ENCODE results near the gene TSPAN14. TPM values are rescaled to one million over a fixed set of nuclear protein-coding genes. Genes with fewer than 3 reads are reported as not detected.
"Not testable (repeated sequence)": the region's sequence is repeated elsewhere in the genome, so short reads cannot be mapped to it uniquely, and the experiment has no call there.

TSPAN14 gene
- total RNA-seq, result 178 and 181 TPM in 2 replicates

- intact Hi-C loops (cut with micrococcal nuclease), result loop anchor here (1.0 to 10.0 kb wide), 6 partner anchors 34 to 1109 kb away; partner anchors contain the start of genes PPIF, PRXL2A and ZCCHC24
These were observed at the start of gene TSPAN14 for GRCh38 chr10:80453842-80454512. Gene TSPAN14 (plus strand): TSS chr10:80454310. CDS start chr10:80489234, 34,924 bp downstream.

- intact Hi-C loops (cut with micrococcal nuclease), result no loop called here
These were observed 49.1 kb upstream of the TSPAN14 start for GRCh38 chr10:80405035-80405434.

GRCh38 chr10:80405626-80406025 lies 48.5 kb upstream of the TSPAN14 start:
- intact Hi-C loops (cut with micrococcal nuclease), result no loop called here

- intact Hi-C loops (cut with micrococcal nuclease), result no loop called here
These were observed 47.9 kb upstream of the TSPAN14 start for GRCh38 chr10:80406204-80406603.

GRCh38 chr10:80407812-80408241 lies 46.3 kb upstream of the TSPAN14 start:
- intact Hi-C loops (cut with micrococcal nuclease), result loop anchor here (1.0 to 2.0 kb wide), 4 partner anchors 25 to 97 kb away; partner anchors contain the start of gene TSPAN14

GRCh38 chr10:80408242-80409101 lies 45.6 kb upstream of the TSPAN14 start, which contains the start of gene PRXL2A:
Gene PRXL2A (plus strand): TSS chr10:80408551. CDS start chr10:80420468, 11,917 bp downstream.
- intact Hi-C loops (cut with micrococcal nuclease), result loop anchor here (1.0 to 2.0 kb wide), 3 partner anchors 34 to 97 kb away; partner anchors contain the start of gene TSPAN14

GRCh38 chr10:80409121-80409520 lies 45.0 kb upstream of the TSPAN14 start:
- intact Hi-C loops (cut with micrococcal nuclease), result loop anchor here (2.0 kb wide), 1 partner anchor 34 kb away; no protein-coding TSS in a partner anchor

GRCh38 chr10:80410122-80410521 lies 44.0 kb upstream of the TSPAN14 start:
- intact Hi-C loops (cut with micrococcal nuclease), result no loop called here

GRCh38 chr10:80410578-80411145 lies 43.4 kb upstream of the TSPAN14 start:
- intact Hi-C loops (cut with micrococcal nuclease), result no loop called here

GRCh38 chr10:80411267-80411668 lies 42.8 kb upstream of the TSPAN14 start:
- intact Hi-C loops (cut with micrococcal nuclease), result no loop called here

GRCh38 chr10:80411681-80412220 lies 42.4 kb upstream of the TSPAN14 start:
- intact Hi-C loops (cut with micrococcal nuclease), result no loop called here

- intact Hi-C loops (cut with micrococcal nuclease), result no loop called here
These were observed 41.6 kb upstream of the TSPAN14 start for GRCh38 chr10:80412486-80412885.

- intact Hi-C loops (cut with micrococcal nuclease), result no loop called here
These were observed 40.7 kb upstream of the TSPAN14 start for GRCh38 chr10:80413271-80413996.

GRCh38 chr10:80414142-80414895 lies 39.8 kb upstream of the TSPAN14 start:
- intact Hi-C loops (cut with micrococcal nuclease), result no loop called here

GRCh38 chr10:80415734-80416478 lies 38.2 kb upstream of the TSPAN14 start:
- intact Hi-C loops (cut with micrococcal nuclease), result no loop called here

- intact Hi-C loops (cut with micrococcal nuclease), result no loop called here
These were observed 37.5 kb upstream of the TSPAN14 start for GRCh38 chr10:80416479-80417098.

GRCh38 chr10:80417256-80417655 lies 36.9 kb upstream of the TSPAN14 start:
- intact Hi-C loops (cut with micrococcal nuclease), result not testable (repeated sequence)

- intact Hi-C loops (cut with micrococcal nuclease), result no loop called here
These were observed 32.9 kb upstream of the TSPAN14 start for GRCh38 chr10:80421050-80421706.

Data from T-helper 1 cell treated with Interleukin-12 subunit alpha and Interleukin-12 subunit beta and Interleukin-4 antibody, amounts not matched to agents 30 ng/mL and 1 ng/mL, for 36 hours (primary cell).